HEK293 (cell line): ENCODE data around the gene PRELID1.
A peak's percentile ranks its signal among the peaks of the same experiment; 100 is the strongest.

Experiments used
- CTCF ChIP-seq: fragments of 450-650 bp; formaldehyde crosslinking; IDR thresholded peaks from 2 replicates; pipeline ENCODE4 v1.5.1; 2016; ENCODE audit warnings: missing biosample characterization, missing genetic modification characterization
- ELK4 ChIP-seq: IDR thresholded peaks from 2 replicates; pipeline ENCODE4 v1.6.1; 2011; ENCODE audit warnings: mild to moderate bottlenecking, low read depth, low read length, borderline replicate concordance
- KLF10 ChIP-seq: fragments of 450-650 bp; IDR thresholded peaks from 2 replicates; pipeline ENCODE4 v1.5.1; 2018; ENCODE audit warnings: missing biosample characterization, mild to moderate bottlenecking, missing genetic modification characterization
- KLF17 ChIP-seq: fragments of 450-650 bp; formaldehyde crosslinking; IDR thresholded peaks from 2 replicates; pipeline ENCODE4 v1.5.1; 2016; ENCODE audit warnings: missing biosample characterization, missing genetic modification characterization
- OSR2 ChIP-seq: fragments of 450-650 bp; formaldehyde crosslinking; IDR thresholded peaks from 2 replicates; pipeline ENCODE4 v1.5.1; 2016; ENCODE audit warnings: missing biosample characterization, missing genetic modification characterization
- ZEB2 ChIP-seq: fragments of 450-650 bp; formaldehyde crosslinking; IDR thresholded peaks from 2 replicates; pipeline ENCODE4 v1.5.1; 2016; ENCODE audit warnings: missing biosample characterization, missing genetic modification characterization
- ZFP37 ChIP-seq: fragments of 450-650 bp; formaldehyde crosslinking; IDR thresholded peaks from 2 replicates; pipeline ENCODE4 v1.5.1; 2016; ENCODE audit warnings: missing biosample characterization, missing genetic modification characterization
- ZFP69B ChIP-seq: fragments of 450-650 bp; formaldehyde crosslinking; IDR thresholded peaks from 2 replicates; pipeline ENCODE4 v1.5.1; 2016; ENCODE audit warnings: missing biosample characterization, missing genetic modification characterization
- ZIC2 ChIP-seq: fragments of 450-650 bp; formaldehyde crosslinking; IDR thresholded peaks from 2 replicates; pipeline ENCODE4 v1.5.1; 2016; ENCODE audit warnings: missing biosample characterization, missing genetic modification characterization
- ZNF148 ChIP-seq: fragments of 450-650 bp; formaldehyde crosslinking; IDR thresholded peaks from 2 replicates; pipeline ENCODE4 v1.5.0; 2017; ENCODE audit warnings: missing biosample characterization, missing genetic modification characterization, borderline replicate concordance
- ZNF292 ChIP-seq: fragments of 450-650 bp; formaldehyde crosslinking; IDR thresholded peaks from 2 replicates; pipeline ENCODE4 v1.5.1; 2016; ENCODE audit warnings: low read depth, missing biosample characterization, missing genetic modification characterization, borderline replicate concordance
- ZNF416 ChIP-seq: fragments of 450-650 bp; formaldehyde crosslinking; IDR thresholded peaks from 2 replicates; pipeline ENCODE4 v1.5.1; 2016; ENCODE audit warnings: missing biosample characterization, missing genetic modification characterization
- ZNF501 ChIP-seq: fragments of 450-650 bp; formaldehyde crosslinking; IDR thresholded peaks from 2 replicates; pipeline ENCODE4 v1.5.1; 2016; ENCODE audit warnings: missing biosample characterization, missing genetic modification characterization
- ZNF514 ChIP-seq: fragments of 450-650 bp; formaldehyde crosslinking; IDR thresholded peaks from 2 replicates; pipeline ENCODE4 v1.5.1; 2016; ENCODE audit warnings: missing biosample characterization, missing genetic modification characterization
- ZNF549 ChIP-seq: fragments of 450-650 bp; IDR thresholded peaks from 2 replicates; pipeline ENCODE4 v1.5.1; 2018; ENCODE audit warnings: missing biosample characterization, missing genetic modification characterization, mild to moderate bottlenecking, inconsistent platforms, moderate library complexity
- ZNF558 ChIP-seq: fragments of 450-650 bp; formaldehyde crosslinking; IDR thresholded peaks from 2 replicates; pipeline ENCODE4 v1.5.1; 2016; ENCODE audit warnings: missing biosample characterization, missing genetic modification characterization
- ZNF596 ChIP-seq: fragments of 450-650 bp; IDR thresholded peaks from 2 replicates; pipeline ENCODE4 v1.5.0; 2018; ENCODE audit warnings: missing biosample characterization, mild to moderate bottlenecking, missing genetic modification characterization, moderate library complexity
- ZNF600 ChIP-seq: fragments of 450-650 bp; formaldehyde crosslinking; IDR thresholded peaks from 2 replicates; pipeline ENCODE4 v1.5.1; 2016; ENCODE audit warnings: missing biosample characterization, missing genetic modification characterization
- ZNF629 ChIP-seq: fragments of 450-650 bp; formaldehyde crosslinking; IDR thresholded peaks from 2 replicates; pipeline ENCODE4 v1.5.1; 2017; ENCODE audit warnings: missing biosample characterization, missing genetic modification characterization
- ZNF791 ChIP-seq: fragments of 450-650 bp; formaldehyde crosslinking; IDR thresholded peaks from 2 replicates; pipeline ENCODE4 v1.5.1; 2016; ENCODE audit warnings: missing biosample characterization, missing genetic modification characterization
- ZNF830 ChIP-seq: fragments of 450-650 bp; IDR thresholded peaks from 2 replicates; pipeline ENCODE4 v1.5.0; 2018; ENCODE audit warnings: missing biosample characterization, missing genetic modification characterization, low read depth, mild to moderate bottlenecking, moderate library complexity
- TF ChIP-seq, protein P1 (sequence below): fragments of 450-650 bp; formaldehyde crosslinking; IDR thresholded peaks from 2 replicates; pipeline ENCODE4 v1.5.1; 2016; ENCODE audit warnings: missing biosample characterization, missing genetic modification characterization

The PRELID1 gene

DNA sequence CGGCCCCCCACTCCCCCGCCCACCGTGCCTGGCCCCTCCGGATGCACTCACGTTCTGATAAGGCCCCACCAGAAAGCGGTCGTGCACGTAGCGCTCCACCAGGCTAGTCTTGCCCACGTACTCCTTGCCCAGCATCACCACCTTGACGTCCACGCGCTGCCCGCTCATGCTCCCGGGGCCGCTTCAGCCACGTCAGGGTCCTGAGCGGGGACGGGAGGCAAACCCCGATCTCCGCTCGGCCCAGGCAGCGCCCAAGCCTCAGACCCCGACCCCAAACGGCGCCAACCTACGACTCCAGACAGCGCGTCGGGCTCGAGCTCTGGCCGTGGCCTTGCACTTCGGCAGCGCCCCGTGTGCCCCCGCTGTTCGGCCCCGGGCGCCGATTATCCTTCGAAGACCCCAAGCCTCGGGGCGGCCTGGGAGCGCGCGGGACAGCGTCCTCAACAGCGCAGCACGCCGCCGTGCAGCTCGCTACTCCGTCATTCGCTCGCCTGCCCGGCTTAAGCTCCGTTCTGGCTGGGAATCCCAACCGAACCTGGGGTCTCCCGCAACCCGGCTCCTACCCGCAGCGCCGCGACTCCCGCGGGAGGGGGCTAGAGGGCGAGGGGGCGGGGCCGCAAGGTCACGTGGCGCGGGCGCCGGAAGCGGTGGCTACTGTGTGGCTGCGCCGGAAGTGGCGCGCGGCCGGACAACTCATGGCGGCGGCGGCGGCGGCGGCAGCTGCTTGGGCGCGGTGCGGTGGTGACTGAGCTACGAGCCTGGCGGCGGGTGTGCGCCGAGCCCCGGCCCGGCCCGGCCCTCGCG is at the start of gene PRELID1, which contains the start of gene RAB24 (continued):
- TF ChIP-seq ZNF501 (tag by site-specific recombination), result peak; percentile 93
- TF ChIP-seq, protein P1, sequence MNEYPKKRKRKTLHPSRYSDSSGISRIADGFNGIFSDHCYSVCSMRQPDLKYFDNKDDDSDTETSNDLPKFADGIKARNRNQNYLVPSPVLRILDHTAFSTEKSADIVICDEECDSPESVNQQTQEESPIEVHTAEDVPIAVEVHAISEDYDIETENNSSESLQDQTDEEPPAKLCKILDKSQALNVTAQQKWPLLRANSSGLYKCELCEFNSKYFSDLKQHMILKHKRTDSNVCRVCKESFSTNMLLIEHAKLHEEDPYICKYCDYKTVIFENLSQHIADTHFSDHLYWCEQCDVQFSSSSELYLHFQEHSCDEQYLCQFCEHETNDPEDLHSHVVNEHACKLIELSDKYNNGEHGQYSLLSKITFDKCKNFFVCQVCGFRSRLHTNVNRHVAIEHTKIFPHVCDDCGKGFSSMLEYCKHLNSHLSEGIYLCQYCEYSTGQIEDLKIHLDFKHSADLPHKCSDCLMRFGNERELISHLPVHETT (tag by site-specific recombination), result no peak
- TF ChIP-seq OSR2 (tag by site-specific recombination), result peak; percentile 89
- TF ChIP-seq ZNF148 (tag by site-specific recombination), result no peak
- TF ChIP-seq ZNF791 (tag by site-specific recombination), result no peak
- peak; percentile 62; the same call in 1 of the 2 replicates for TF ChIP-seq ZEB2
- peak; percentile 54; the same call in 1 of the 2 replicates for TF ChIP-seq ELK4
- no peak for TF ChIP-seq ZNF416 (tag by site-specific recombination)
- TF ChIP-seq ZFP69B, result 0 out of 2 replicates have a peak, but pooled peaks have one; percentile 14
- no peak for TF ChIP-seq ZNF830 (tag by site-specific recombination)
- TF ChIP-seq ZNF629 (tag by site-specific recombination), result 0 out of 2 replicates have a peak, but pooled peaks have one; percentile 47
- no peak for TF ChIP-seq ZNF596 (tag by site-specific recombination)
- peak; percentile 73; the same call in 1 of the 2 replicates for TF ChIP-seq ZFP37
- TF ChIP-seq CTCF (tag by site-specific recombination), result peak; percentile 91
- TF ChIP-seq KLF10 (tag by site-specific recombination), result peak; percentile 76; the same call in 1 of the 2 replicates
- peak; percentile 77 for TF ChIP-seq ZIC2
- TF ChIP-seq ZNF558 (tag by site-specific recombination), result no peak
- no peak for TF ChIP-seq ZNF549 (tag by site-specific recombination)
- TF ChIP-seq KLF17 (tag by site-specific recombination), result peak; percentile 67
- TF ChIP-seq ZNF292 (tag by site-specific recombination), result no peak
- peak; percentile 95 for TF ChIP-seq ZNF600 (tag by site-specific recombination)
- TF ChIP-seq ZNF514 (tag by site-specific recombination), result no peak
- TF ChIP-seq, all 188 proteins: peak for 54
